ENCODE data around the gene PIPOX. TPM values are rescaled to one million over a fixed set of nuclear protein-coding genes. Genes with fewer than 3 reads are reported as not detected.

Gene PIPOX
- total and polyA plus RNA-seq, 2 donors (not counting 3 experiments of a cell fraction or from before 2014, with no cell fraction given): 0.62 to 2.5 TPM

GRCh38 chr17:29089601-29090044 is 46.7 kb downstream of the PIPOX start:
- TF ChIP-seq CTCF (IDR thresholded peaks at IDR 0.05; ENCODE audit: extremely low read depth in 1 of 2, insufficient read depth in 1 of 2, low read depth in 1 of 2, low read length in 2 of 2): no peak
- no peak for TF ChIP-seq POLR2AphosphoS5 (IDR thresholded peaks at IDR 0.05; ENCODE audit: insufficient read depth, low read depth, low read length)
- TF ChIP-seq MYC (IDR thresholded peaks at IDR 0.05; ENCODE audit: low read depth, low read length): no peak
- TF ChIP-seq GATA2 (IDR thresholded peaks at IDR 0.05; ENCODE audit: insufficient read depth, insufficient read length, low read depth, low read length): no peak
- no peak for TF ChIP-seq EZH2 (IDR thresholded peaks at IDR 0.05; ENCODE audit: borderline replicate concordance, low read depth, low read length, severe bottlenecking)
- TF ChIP-seq POLR2A (IDR thresholded peaks at IDR 0.05; ENCODE audit: low read depth, low read length): no peak
- TF ChIP-seq JUN (IDR thresholded peaks at IDR 0.05; ENCODE audit: borderline replicate concordance, insufficient read depth, insufficient read length, low read depth): no peak
- no peak for TF ChIP-seq FOS (IDR thresholded peaks at IDR 0.05; ENCODE audit: borderline replicate concordance, insufficient read depth, low read length)
- TF ChIP-seq MAX (IDR thresholded peaks at IDR 0.05; ENCODE audit: insufficient read depth, insufficient read length): no peak
- dilution Hi-C loops (cut with MboI; ENCODE audit: extremely low pct_ligation_motif_present, low sequenced_read_pairs): no loop called here
- H3K27me3 ChIP-seq (ENCODE audit: control insufficient read depth in 2 of 2, insufficient read depth in 2 of 2, low read length in 2 of 2): no peaks in the 10 kb centered on the region
- no peak overlapping the region for H3K4me2 ChIP-seq (ENCODE audit: insufficient read depth, low read length)
- no peak overlapping the region for H3K4me3 ChIP-seq (replicated peaks in 1 of 3; ENCODE audit: insufficient read depth in 1 of 3, low read depth in 1 of 3, low read length in 3 of 3)
- ChIA-PET CTCF (interaction anchor here (1.2 to 4.5 kb wide), 3 partner anchors 22 to 124 kb away, joined by 5 to 23 read pairs (median 7); no protein-coding TSS in a partner anchor), POLR2A (no interaction called here)
- H3K9ac ChIP-seq (replicated peaks; ENCODE audit: extremely low read depth, insufficient read depth, low read length): no peak overlapping the region
- BruUV-seq (replicated peaks): no TSS peak
- intact Hi-C loops (cut with micrococcal nuclease): no loop called here
- FAIRE-seq: no peak
- H3K9me3 ChIP-seq (replicated peaks; ENCODE audit: control insufficient read depth, insufficient read depth, low read length): no peaks in the 10 kb centered on the region
- no peaks in the 10 kb centered on the region for H3K4me1 ChIP-seq (ENCODE audit: control insufficient read depth, extremely low read depth, insufficient read depth, low read length)
- H3K27ac ChIP-seq (ENCODE audit: insufficient read depth, low read depth, low read length): no peak overlapping the region
- no peaks in the 10 kb centered on the region for H3K79me2 ChIP-seq (ENCODE audit: control insufficient read depth, insufficient read depth, low read length)
- DNase-seq (ENCODE audit: low read depth, low spot score): no peak
- H4K20me1 ChIP-seq (replicated peaks; ENCODE audit: control insufficient read depth, extremely low read depth, insufficient read depth, low read length): no peaks in the 10 kb centered on the region
- no peak overlapping the region for H2AFZ ChIP-seq (ENCODE audit: low read depth, low read length)
- no peaks in the 10 kb centered on the region for H3K9me1 ChIP-seq (replicated peaks; ENCODE audit: control insufficient read depth, extremely low read depth, insufficient read depth, low read length)
- H3K36me3 ChIP-seq (ENCODE audit: control insufficient read depth in 2 of 2, extremely low read depth in 1 of 2, insufficient read depth in 2 of 2, low read length in 2 of 2): peaks cover 0 to 24% of the 10 kb centered on the region in 2 experiments
